ENCODE data around the gene ROBO1. TPM values are rescaled to one million over a fixed set of nuclear protein-coding genes. Genes with fewer than 3 reads are reported as not detected.

ROBO1 gene
- total and polyA plus RNA-seq, 2 of the 8 experiments (the other 6 are each of a cell fraction or from before 2014, with no cell fraction given), result 51.4 to 91.0 TPM

DNA sequence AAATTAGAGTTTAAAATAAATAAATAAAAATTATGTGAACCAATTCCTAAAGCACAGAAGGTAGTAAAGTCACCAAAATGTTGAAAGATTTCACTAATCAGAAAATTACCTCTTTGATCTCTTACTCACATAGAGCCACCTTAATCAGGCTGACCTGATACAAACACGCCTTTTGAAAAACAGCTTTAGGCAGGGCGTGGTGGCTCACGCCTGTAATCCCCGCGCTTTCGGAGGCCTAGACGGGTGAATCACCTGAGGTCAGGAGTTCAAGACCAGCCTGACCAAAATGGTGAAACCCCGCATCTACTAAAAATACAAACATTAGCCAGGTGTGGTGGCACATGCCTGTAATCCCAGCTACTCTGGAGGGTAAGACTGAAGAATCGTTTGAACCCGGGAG is 1197.3 kb downstream of the ROBO1 start:
- no peaks in the 10 kb centered on the region for H3K36me3 ChIP-seq (ENCODE audit: control insufficient read depth in 2 of 4, insufficient read depth in 4 of 4, low read length in 3 of 4)
- H3K79me1 ChIP-seq (ENCODE audit: low read depth, low read length), result no peaks in the 10 kb centered on the region
- no peak overlapping the region for H3K18ac ChIP-seq (ENCODE audit: extremely low read depth, low read length)
- H4K91ac ChIP-seq (replicated peaks; ENCODE audit: insufficient read length, low read length), result no peak overlapping the region
- H2BK15ac ChIP-seq (ENCODE audit: low read length), result no peak overlapping the region
- CTCF ChIA-PET (ENCODE audit: partially characterized antibody), result no interaction called here
- H3K27ac ChIP-seq (ENCODE audit: low read depth, low read length), result no peak overlapping the region
- H3K14ac ChIP-seq (ENCODE audit: insufficient read length), result no peak overlapping the region
- no peak overlapping the region for H4K8ac ChIP-seq (ENCODE audit: extremely low read depth, insufficient read depth, low read length)
- no peak overlapping the region for H2BK20ac ChIP-seq (ENCODE audit: low read length)
- no peak overlapping the region for H2AK5ac ChIP-seq (ENCODE audit: low read depth, low read length)
- DNase-seq (ENCODE audit: low read depth in 1 of 2, low spot score in 2 of 2) (no peak), FAIRE-seq (no peak)
- no peak overlapping the region for H3K4ac ChIP-seq (replicated peaks; ENCODE audit: insufficient read length, low read depth, low read length)
- H3K23me2 ChIP-seq (ENCODE audit: low read depth, low read length), result no peaks in the 10 kb centered on the region
- WGBS, 2 experiments (ENCODE audit: extremely low coverage in 1 of 2, insufficient coverage in 1 of 2, insufficient read length in 1 of 2, insufficient replicate concordance in 2 of 2, low coverage in 1 of 2, low lambda C conversion rate in 2 of 2, missing lambda C conversion rate in 1 of 2), result 93% methylated on average over 10 of the region's 10 CpGs; no CpG with 5 or more reads in 1 of the 2 experiments
- H3K9ac ChIP-seq (replicated peaks in 1 of 4; ENCODE audit: extremely low read depth in 1 of 4, low read depth in 3 of 4, low read length in 3 of 4), result no peak overlapping the region
- no peak overlapping the region for H3K4me3 ChIP-seq (ENCODE audit: extremely low read depth in 1 of 4, insufficient read depth in 2 of 4, low read depth in 3 of 4, low read length in 4 of 4)
- H2BK120ac ChIP-seq (replicated peaks; ENCODE audit: low read depth, low read length), result no peak overlapping the region
- H2BK12ac ChIP-seq (ENCODE audit: low read depth, low read length), result no peak overlapping the region
- no peak overlapping the region for H2AFZ ChIP-seq (ENCODE audit: low read length)
- no peaks in the 10 kb centered on the region for H3K79me2 ChIP-seq (ENCODE audit: control insufficient read depth in 1 of 2, insufficient read depth in 2 of 2, low read length in 2 of 2)
- no peak overlapping the region for H3K23ac ChIP-seq (ENCODE audit: insufficient read length)
- no peaks in the 10 kb centered on the region for H3K27me3 ChIP-seq (replicated peaks in 1 of 4; ENCODE audit: control insufficient read depth in 3 of 4, extremely low read depth in 1 of 4, insufficient read depth in 3 of 4, low read length in 3 of 4)
- no peaks in the 10 kb centered on the region for H4K20me1 ChIP-seq (replicated peaks in 1 of 2; ENCODE audit: control insufficient read depth in 1 of 2, insufficient read depth in 2 of 2, low read length in 2 of 2)
- H3K4me1 ChIP-seq (replicated peaks in 1 of 4; ENCODE audit: control insufficient read depth in 3 of 4, insufficient read depth in 4 of 4, low read length in 3 of 4), result peaks cover 0 to 3% (median 0%) of the 10 kb centered on the region in 4 experiments; a peak in 1 of 7 replicates
- no peaks in the 10 kb centered on the region; a peak in 3 of 4 replicates for H3K9me3 ChIP-seq (ENCODE audit: insufficient read depth in 2 of 2, low read depth in 1 of 2, low read length in 1 of 2)
- no peak overlapping the region for H4K5ac ChIP-seq (ENCODE audit: insufficient read length, low read depth, low read length)
- H2BK5ac ChIP-seq (ENCODE audit: low read depth, low read length), result no peak overlapping the region
- no peak overlapping the region for H3K4me2 ChIP-seq (ENCODE audit: insufficient read depth in 1 of 2, low read depth in 2 of 2, low read length in 2 of 2)
- no peak overlapping the region for H3K56ac ChIP-seq (replicated peaks; ENCODE audit: insufficient read length, low read depth, low read length)
- POLR2A ChIA-PET (ENCODE audit: partially characterized antibody), result no interaction called here
- TF ChIP-seq KDM1A (IDR thresholded peaks at IDR 0.05; ENCODE audit: borderline replicate concordance, low read length), result no peak
- TF ChIP-seq RAD21 (IDR thresholded peaks at IDR 0.05 in 1 of 2, conservative IDR thresholded peaks at IDR 0.05 in 1 of 2; ENCODE audit: low read depth in 2 of 2, low read length in 2 of 2), result no peak
- TF ChIP-seq MAFK (IDR thresholded peaks at IDR 0.05; ENCODE audit: low read depth, low read length), result no peak
- no peak for TF ChIP-seq PHF8 (conservative IDR thresholded peaks at IDR 0.05; ENCODE audit: low read depth, low read length)
- no peak for TF ChIP-seq SIRT6 (IDR thresholded peaks at IDR 0.05; ENCODE audit: low read length)
- TF ChIP-seq KDM5A (IDR thresholded peaks at IDR 0.05; ENCODE audit: low read length), result no peak
- no peak for TF ChIP-seq SRF (IDR thresholded peaks at IDR 0.05; ENCODE audit: low read depth, low read length)
- TF ChIP-seq POU5F1 (IDR thresholded peaks at IDR 0.05; ENCODE audit: low read depth, low read length), result no peak
- TF ChIP-seq CTBP2 (IDR thresholded peaks at IDR 0.05; ENCODE audit: borderline replicate concordance, insufficient read depth, insufficient read length, low read length), result no peak
- TF ChIP-seq NANOG (IDR thresholded peaks at IDR 0.05; ENCODE audit: insufficient read depth, low read depth, low read length, poor library complexity, severe bottlenecking), result no peak
- TF ChIP-seq FOSL1 (IDR thresholded peaks at IDR 0.05; ENCODE audit: insufficient read depth, low read depth, low read length), result no peak
- no peak for TF ChIP-seq RFX5 (IDR thresholded peaks at IDR 0.05; ENCODE audit: borderline replicate concordance, low read depth, low read length)
- no peak for TF ChIP-seq BRCA1 (IDR thresholded peaks at IDR 0.05; ENCODE audit: low read depth, low read length)
- TF ChIP-seq JUND (IDR thresholded peaks at IDR 0.05; ENCODE audit: low read length), result no peak
- TF ChIP-seq POLR2A (IDR thresholded peaks at IDR 0.05; ENCODE audit: control extremely low read depth in 1 of 2, low read depth in 2 of 2, low read length in 2 of 2), result no peak
- no peak for TF ChIP-seq POLR2AphosphoS5 (IDR thresholded peaks at IDR 0.05; ENCODE audit: low read depth, low read length)
